GM19397 (cell line): ENCODE measurements around the gene ZNF862.
"Not testable (repeated sequence)": the region's sequence is repeated elsewhere in the genome, so short reads cannot be mapped to it uniquely, and the experiment has no call there.

Experiments used
- ATAC-seq: cut with Tn5 transposase; IDR thresholded peaks from one replicate; pipeline ENCODE4 v1.9.1; 2021; ENCODE audit warnings: mild to moderate bottlenecking, moderate library complexity; ENCODE audit not compliant: unreplicated experiment

Gene ZNF862

DNA sequence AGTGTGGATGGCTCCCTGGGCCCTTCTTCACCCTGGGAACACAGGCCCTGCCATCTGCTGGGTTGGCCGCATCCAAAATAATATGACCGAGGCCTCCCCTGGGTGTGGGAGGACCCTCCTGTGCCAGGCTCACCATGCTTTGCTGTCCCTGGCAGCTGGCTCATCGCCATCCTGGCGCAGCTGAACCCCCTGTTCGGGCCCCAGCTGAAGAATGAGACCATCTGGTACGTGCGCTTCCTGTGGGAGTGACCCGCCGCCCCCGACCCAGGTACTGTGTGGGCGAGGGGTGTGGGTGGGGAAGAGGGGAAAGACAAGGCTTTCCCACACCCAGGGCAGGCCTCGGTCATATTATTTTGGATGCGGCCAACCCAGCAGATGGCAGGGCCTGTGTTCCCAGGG, 40.3 kb downstream of the ZNF862 start:
- no peak for ATAC-seq

DNA sequence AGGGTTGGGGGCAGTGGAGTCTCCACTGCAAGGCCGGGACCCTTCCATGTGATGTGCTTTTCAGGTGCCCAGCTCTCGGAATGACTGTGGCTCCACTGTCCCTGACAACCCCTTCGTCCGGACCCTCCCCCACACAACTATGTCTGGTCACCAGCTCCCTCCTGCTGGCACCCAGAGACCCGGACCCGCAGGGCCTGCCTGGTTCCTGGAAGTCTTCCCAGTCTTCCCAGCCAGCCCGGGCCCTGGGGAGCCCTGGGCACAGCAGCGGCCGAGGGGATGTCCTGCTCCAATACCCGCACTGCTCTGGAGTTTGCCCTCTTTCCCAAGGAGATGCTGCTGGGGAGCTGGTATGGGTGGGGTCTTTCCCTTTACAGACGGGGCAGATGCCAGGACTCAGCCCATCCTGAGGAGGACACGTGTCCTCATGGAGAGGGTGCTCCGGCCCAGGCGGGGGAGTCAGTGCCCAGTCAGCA, 41.1 kb downstream of the ZNF862 start:
- ATAC-seq, result no peak

DNA sequence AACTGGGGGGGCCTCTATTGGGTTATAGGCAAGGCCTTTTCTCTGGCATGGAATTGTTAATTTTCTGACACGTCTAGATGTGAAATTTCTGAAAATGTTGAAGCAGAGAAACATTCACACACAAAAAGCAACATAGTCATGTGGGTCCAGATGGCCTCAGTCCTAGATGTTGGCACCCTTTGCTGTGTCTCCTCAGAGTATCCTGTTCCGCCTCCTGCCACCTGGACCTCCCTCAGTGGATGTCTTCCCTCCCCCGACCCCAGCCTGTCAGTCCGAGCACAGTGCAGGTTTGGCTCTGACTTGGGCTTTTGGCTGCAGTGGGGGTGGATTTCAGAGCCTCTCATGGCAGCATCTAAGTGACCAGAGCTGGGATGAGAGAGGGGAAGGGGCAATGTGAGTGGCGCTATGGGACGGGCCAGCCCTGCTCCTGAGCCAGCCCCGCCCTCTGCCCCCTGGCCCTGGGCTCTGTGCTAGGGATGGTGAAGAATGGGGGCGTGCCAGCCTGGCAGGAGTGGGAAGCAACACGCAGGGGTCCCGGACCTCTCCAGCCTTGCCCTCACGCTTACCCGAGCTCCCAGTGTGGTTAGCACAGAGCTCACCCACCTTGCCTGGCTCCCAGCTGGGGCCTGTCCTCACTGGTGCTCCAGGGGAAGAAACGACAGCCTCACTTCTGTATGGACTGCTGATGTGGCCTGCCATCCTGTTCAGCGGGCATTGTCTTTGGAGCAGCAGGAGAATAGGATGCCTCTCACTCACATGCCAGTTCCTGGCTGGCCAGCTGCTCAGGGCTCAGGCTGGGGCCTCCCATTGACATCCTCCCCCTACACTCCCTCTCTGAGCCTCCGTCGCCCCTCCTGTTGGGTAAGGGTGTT, 41.8 kb downstream of the ZNF862 start:
- no peak for ATAC-seq

DNA sequence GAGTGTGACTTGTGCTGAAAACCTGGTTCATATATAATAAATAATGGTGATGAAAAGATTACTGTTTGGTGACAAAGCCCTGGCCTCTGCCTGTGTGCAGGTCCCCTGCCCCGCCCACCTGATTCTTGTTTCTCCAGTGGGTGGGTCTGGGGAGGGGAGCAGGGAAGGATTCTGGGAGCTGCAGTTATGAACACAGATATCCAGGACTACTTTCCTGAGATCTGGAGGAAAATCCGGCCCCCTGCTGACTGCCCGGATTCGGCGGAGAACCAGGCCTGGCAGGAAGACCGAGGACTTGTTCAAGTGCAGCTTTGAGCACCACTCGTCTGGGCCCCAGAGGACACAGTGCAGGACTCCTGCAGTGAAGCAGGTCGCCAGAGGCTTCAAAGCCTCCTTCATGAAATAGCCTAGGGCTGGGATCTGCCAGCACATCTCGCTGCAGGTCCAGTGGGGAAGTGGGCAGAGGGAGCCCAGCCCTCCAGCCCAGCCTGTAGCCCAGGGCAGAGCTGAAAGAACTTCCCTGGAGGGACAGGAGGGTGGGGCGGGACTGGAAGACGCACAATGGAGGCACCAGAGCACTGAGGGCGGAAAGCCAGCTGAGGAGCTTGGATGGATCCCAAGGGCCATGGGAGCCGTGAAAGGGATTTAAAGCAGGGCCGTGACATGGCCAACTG, 42.6 kb downstream of the ZNF862 start:
- no peak for ATAC-seq

DNA sequence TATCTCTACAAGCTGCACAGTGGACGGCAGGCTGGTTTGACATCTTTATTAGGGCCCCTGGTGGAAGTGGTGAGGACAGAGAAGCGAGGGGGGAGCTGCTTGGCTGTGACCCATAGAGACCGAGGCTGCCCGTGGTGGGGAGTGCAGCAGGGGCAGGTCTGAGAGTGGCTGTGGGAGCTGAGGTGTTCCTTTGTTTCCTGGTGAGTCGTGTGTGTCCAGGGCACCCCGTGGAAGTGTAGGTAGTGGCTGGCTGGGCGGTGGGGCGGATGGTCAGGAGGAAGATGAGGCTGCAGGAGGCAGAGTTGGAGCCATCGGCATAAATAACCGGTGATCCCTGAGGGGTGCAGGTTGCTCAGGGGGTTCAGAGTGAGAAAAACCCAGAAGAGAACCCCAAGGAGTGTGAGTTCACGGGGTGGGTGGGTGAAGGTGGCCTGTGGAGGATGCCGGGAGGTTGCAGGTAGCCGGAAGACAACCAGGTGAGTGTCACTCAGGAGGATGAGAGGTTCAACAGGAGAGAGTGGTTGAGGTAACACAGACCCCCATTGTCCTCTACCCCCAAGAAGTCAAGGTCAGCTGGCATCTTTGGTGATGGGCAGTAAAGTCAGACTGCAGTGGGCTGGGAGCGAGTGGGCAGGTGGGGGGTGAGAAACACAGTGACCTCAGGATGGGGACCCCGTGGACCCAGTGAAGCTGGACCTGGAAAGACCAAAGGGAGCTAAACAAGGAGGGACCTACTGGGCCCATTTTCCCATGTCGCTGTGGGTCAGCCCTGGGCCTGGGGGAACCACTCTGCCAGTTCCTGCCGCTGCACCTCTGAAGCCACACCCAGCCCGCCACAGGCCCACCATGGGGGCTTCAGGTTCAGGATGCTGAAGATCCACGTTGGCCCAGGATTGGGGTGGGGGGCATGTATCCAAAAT, 43.4 kb downstream of the ZNF862 start:
- ATAC-seq, result no peak

DNA sequence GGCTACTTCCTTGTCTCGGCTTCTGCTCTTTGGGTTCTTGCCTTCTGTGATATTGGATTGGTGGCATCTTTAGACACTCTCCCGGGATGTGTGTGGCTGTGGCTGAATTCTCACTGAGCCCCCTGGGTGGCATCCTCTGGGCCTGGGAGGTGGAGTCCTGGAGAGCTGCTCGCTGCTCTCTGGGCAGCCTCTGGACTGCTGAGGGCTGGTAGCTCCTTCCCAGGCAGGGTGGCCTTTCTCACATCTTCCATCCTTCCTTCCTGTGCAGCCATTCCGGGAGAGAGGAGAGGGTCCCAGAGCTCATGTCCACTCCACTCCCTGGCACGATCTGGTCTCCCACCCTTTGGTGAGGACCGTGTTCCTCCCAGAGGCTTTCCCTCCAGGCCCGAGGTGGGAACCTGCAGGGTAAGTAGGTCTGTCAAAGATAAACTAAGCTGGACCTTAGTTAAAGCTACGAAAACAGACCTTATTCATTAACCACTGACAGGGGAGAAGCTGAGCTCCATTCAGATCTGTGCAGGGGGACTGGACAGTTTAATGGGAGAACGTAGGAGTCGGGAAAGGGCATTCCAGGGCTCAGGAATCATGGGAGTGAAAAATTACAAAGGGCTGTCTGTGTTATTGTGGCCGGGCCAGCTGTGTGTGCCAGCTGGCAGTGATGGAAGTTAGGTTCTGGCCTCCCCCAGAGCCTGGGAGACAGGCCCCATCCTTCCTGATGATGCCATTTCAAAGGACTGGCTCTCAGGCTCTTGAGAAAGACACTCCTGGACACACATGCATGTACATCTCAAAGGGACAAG, 44.3 kb downstream of the ZNF862 start:
- ATAC-seq, result no peak

DNA sequence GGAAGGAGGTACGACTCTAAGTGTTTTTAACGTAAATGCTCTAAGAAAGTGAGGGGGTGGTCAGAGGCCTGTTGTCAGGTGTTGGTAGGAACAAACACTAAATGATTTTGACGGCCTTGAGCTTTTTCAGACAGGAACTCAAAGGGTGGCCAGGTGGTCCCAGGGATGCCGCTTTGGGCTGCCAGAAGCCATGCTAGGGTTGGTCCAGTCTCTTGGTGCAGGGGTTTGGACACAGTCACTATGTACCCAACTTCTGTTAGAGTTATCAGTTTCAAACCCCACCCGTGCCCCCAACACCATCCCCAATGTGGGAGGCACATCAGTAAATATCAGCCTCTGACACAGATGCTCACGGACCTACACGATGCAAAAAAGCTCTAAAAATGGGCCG, 44.9 kb downstream of the ZNF862 start:
- ATAC-seq, result no peak

DNA sequence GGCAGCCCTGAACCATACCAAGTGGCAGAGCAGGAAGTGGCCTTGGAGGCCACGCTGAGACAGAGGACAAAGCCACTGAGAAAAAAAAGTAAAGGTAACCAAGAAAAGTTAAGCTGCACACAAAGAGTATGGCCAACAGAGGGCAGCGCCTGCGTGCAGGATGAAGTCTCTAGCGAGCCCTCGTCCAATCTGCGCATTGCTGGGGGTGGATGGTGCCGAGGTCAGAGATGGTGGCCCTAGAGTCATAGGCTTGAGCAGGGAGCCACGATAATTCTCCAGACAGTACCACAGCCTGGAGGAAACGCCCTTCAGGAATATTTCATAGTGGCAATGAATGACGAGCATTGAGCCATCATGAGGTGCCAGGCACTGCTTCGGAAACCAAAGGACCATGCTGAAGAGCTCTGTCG, 45.3 kb downstream of the ZNF862 start:
- no peak for ATAC-seq

DNA sequence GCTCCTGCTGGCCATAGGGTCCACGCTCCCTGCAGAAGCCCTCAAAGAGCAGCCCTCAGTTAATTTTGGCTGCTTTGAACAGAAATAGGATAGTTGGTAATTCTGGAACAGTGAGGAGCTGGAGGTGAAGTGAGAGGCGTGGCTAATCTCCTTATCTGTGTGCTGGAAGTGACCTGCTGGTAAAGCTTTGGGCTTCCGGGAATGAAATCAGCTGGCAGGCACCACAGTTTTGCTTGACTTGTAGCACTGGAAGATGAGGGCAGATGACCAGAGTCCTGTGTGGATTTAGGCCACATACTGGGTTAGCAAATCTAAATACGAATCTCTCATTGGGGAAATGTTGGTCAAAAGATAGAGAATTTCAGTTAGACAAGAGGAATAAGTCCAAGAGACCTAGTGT, 45.8 kb downstream of the ZNF862 start:
- no peak for ATAC-seq

DNA sequence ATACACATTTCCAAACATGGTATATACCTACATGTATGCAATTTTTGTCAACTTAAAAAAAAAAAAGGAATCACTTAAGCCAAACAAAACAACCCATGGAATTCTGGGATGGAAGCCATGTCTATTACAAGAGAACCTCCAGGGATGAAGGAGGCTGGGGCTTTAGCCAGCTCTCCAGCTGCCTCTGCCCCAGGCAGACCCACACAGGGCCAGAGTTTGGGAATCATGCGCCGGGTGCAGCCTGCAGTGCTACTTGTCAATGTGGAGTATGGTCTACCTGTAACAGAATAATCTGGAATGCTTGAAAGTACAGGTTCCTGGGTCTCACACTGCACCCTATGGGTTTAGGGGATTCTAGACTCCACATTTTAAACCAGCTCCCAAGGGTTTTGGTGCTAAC, 46.4 kb downstream of the ZNF862 start:
- no peak for ATAC-seq

DNA sequence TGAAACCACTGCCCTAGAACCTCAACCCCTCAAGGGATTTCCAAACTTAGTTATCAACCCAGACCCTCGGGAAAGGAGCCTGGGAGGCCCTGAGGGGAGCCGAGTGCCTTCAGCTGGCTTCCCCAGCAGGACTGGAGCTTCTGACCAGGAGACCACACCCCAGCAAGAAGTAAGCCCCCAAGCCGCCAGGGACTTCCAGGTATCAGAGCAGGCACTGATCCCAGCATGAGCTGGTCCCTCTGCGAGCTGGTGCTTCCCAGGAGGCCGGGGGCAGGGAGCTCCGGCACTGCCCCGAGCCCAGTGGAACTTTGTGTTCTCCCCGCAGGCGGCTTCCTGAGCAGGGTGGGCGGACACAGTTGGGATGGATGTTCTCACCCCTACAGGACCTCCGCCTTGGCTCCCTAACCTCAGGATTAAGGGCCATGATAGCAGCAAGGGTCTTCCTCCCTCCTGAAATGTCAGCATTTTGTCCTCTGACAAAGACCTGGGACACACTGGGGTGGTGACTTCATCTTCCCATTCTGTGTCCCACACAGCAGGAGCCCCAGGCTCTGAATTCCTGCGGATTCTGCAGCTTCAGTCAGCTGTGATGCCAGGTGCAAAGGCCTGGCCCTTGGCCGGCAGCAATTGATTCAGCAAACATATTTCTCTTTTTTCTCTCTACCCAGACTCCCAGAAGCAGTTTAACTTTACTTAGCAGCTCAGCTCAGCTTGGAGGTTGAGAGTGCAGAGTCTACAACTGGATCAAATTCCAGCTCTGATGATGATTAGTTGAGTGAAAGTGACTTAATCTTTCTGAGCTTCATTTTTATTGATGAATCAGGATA, 47.2 kb downstream of the ZNF862 start:
- no peak for ATAC-seq

DNA sequence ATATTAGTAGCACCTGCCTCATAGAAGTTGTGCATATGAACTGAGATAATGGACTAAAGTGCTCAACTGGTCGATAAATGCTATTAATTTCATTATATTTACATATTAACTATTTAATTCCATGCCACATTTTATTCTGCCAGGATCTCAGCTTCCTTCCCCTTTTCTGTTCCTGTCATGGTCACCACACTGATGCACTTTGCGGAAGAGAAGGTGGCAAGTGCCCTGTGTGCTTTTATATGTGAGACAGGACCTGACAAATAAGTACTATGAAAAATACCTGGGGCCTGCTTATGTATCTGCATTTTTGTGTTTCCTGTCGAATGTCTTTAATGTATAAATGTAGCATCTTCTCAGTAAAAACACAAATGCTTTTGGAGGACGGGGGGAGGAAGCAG, 47.8 kb downstream of the ZNF862 start:
- ATAC-seq, result no peak

DNA sequence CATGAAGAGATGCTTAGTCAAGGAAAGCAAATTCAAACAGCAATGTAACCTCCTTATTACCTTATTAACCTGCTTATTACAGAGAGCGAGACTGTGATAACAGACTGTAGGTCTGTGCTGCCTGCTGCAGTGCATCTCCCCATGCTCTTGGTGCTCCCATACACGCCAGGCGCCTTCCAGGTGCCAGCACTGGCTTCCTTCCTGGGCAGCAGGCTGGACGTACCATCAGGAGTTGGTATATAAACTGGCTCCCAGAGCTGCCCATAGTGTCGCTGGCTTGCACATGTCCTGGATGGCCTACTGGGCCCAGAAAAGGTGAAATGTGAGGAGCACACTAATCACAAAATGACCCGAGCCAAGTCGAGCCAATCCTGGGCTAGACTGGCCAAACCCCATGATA, 49.1 kb downstream of the ZNF862 start:
- no peak for ATAC-seq

DNA sequence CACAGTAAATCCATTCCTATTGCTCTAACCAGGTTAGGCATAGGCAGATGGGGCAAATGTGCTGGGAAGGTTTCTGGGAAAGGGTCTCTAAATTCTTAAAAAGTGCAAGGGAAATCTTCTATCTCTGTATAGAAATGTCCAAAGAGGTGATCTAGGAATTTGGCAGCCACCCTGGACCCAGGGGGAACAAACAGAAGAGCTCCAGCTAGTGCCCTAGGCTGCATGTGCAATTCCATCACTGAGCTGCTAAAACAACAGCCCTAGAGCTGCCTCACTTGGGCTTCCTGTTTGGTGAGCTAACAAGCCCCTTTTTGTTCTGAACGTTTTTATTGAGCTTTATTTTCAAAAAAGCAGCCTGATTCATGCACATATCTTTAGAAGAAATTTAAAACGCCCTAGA, 52.5 kb downstream of the ZNF862 start:
- not testable (repeated sequence) for ATAC-seq

DNA sequence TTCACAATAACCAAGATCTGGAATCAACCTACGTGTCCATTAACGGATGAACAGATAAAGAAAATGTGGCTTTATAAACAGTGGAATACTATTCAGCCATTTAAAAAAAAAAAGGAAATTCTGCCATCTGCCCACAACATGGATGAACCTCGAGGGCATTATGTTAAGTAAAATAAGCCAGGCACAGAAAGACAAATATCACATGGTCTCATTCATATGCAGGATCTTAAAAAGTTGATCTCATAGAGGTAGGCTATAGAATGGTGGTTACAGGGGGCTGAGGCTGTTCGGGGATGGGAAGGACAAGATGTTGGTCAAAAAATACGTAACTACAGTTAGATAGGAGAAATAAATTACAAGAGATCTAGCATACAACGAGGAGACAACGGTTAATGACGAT, 56.8 kb downstream of the ZNF862 start:
- not testable (repeated sequence) for ATAC-seq

DNA sequence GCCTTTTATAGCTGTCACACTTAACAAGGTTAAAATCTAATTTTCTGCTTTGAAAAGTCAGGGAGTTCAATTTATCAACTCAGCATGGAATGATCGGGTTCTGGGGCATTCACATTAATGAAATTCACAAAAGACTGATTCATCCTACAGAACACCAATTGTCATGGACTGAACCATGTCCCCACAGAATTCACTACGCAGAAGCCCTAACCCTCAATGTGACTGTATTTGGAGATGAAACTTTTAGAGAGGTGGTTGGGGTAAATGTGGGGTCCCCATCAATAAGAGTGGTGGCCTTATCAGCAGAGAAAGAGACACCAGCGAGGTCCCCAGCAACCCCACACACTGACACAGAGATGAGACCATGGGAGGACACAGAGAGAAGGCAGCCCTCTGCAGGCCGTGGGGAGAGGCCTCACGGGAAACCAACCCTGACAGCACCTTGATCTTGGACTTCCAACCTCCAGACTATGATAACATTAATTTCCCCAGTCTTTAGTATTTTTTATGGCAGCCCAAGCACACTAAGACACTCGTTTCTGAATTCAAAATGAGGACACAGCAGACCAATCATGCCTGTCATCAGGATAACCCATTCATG, 69.7 kb downstream of the ZNF862 start:
- not testable (repeated sequence) for ATAC-seq

DNA sequence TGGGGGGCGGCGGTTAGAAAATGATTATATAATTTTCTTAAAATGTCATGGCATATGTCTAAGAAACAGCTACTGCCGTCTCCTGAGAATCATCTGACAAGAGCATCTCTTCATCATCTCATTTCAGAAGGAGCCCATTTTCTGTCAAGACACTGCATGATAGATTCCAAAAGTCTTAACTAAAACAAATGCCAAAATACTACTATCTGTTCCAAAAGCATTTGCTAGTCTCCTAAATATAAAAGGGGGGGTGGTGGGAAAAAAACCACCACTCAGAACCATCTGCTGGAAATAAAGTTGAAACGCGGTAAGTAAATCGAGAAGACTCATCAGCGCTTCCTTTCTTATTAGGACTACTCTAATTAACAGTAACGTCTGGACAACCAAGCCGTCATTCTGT, 72.0 kb downstream of the ZNF862 start:
- ATAC-seq, result not testable (repeated sequence)

DNA sequence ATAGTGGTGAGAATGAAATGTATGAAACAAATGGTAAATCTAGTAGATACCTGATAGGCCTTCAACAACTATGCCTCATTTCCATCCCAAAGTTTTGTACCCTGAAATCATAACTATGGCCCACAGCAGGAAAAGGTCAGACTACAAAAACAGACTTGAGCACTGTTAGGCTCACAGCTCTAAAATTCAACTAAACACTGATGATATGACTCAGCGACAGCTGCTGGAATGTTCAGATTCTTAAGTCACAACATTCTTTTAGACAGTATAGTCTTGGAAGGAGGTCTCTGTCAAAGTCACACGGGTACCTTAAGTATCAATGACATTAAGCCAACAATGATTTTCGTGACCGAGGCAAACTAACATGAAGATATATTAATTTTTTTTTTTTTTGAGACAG, 74.0 kb downstream of the ZNF862 start:
- ATAC-seq, result not testable (repeated sequence)
